ENCODE results near the gene ARID4A.

DNA sequence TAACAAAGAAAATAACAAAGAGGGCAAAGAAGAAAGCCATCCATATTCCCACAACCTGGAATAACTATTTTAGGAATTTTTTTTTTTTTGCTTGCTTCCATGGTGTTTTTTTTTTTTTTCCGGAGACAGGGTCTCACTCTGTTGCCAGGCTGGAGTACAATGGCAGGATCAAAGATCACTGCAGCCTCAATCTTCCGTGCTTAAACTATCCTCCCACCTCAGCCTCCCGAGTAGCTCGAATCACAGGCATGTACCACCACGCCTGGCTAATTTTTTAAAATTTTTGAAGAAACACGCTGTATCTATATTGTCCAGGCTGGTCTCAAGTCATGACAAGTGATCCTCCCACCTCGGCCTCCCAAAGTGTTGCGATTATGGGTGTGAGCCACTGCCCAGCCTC is 20.2 kb upstream of the ARID4A start:
- TF ChIP-seq, protein P1, sequence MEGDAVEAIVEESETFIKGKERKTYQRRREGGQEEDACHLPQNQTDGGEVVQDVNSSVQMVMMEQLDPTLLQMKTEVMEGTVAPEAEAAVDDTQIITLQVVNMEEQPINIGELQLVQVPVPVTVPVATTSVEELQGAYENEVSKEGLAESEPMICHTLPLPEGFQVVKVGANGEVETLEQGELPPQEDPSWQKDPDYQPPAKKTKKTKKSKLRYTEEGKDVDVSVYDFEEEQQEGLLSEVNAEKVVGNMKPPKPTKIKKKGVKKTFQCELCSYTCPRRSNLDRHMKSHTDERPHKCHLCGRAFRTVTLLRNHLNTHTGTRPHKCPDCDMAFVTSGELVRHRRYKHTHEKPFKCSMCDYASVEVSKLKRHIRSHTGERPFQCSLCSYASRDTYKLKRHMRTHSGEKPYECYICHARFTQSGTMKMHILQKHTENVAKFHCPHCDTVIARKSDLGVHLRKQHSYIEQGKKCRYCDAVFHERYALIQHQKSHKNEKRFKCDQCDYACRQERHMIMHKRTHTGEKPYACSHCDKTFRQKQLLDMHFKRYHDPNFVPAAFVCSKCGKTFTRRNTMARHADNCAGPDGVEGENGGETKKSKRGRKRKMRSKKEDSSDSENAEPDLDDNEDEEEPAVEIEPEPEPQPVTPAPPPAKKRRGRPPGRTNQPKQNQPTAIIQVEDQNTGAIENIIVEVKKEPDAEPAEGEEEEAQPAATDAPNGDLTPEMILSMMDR (IDR thresholded peaks at IDR 0.05): no peak
- no peak for TF ChIP-seq POLR2A (IDR thresholded peaks at IDR 0.05)

Measured in heart left ventricle (tissue), 13 donors.